K562 (cell line): ENCODE results near the gene AK2. TPM values are rescaled to one million over a fixed set of nuclear protein-coding genes. Genes with fewer than 3 reads are reported as not detected.

Source experiments
- BCL6 ChIP-seq: fragments of 250-450 bp; sonication (Bioruptor Pico); IDR thresholded peaks from 2 replicates; pipeline ENCODE4 v1.4.0; 2020
- FOXJ2 ChIP-seq: fragments of 200-800 bp; sonication (Bioruptor generic); IDR thresholded peaks from 2 replicates; pipeline ENCODE4 v1.6.1; 2016; ENCODE audit warnings: missing genetic modification characterization, missing compliant biosample characterization
- FOXK2 ChIP-seq, 2 experiments: fragments of 450-650 bp; IDR thresholded peaks in 1 of 2; conservative IDR thresholded peaks in 1 of 2; 2 replicates each; pipeline ENCODE4 v1.6.1; 2016; ENCODE audit warnings: low read depth in 2 of 2, mild to moderate bottlenecking in 1 of 2
- HDAC8 ChIP-seq: fragments of 450-650 bp; IDR thresholded peaks from 2 replicates; pipeline ENCODE4 v1.6.1; 2016; ENCODE audit warnings: mild to moderate bottlenecking, missing genetic modification characterization, moderate library complexity, missing compliant biosample characterization
- MYC ChIP-seq, 2 experiments: fragments of 250-450 bp in 1 of 2; sonication (Bioruptor Pico) in 1 of 2; IDR thresholded peaks; 2 replicates each; pipeline versions ENCODE4 v1.5.1 to v1.6.1; 2012 to 2021; ENCODE audit warnings: low read depth in 2 of 2, borderline replicate concordance in 1 of 2, improper control_type of control experiment in 1 of 2, low read length in 1 of 2, mild to moderate bottlenecking in 1 of 2, moderate library complexity in 1 of 2
- NCOR1 ChIP-seq: fragments of 450-650 bp; IDR thresholded peaks from 2 replicates; pipeline ENCODE4 v1.6.1; 2016; ENCODE audit warnings: mild to moderate bottlenecking, moderate library complexity
- RFX5 ChIP-seq: IDR thresholded peaks from 2 replicates; pipeline ENCODE4 v1.6.1; 2011; ENCODE audit warnings: low read depth, mild to moderate bottlenecking, improper control_type of control experiment, low read length
- SLC30A9 ChIP-seq: fragments of 250-450 bp; sonication (Bioruptor Pico); IDR thresholded peaks from 2 replicates; pipeline ENCODE4 v1.8.0; 2022; ENCODE audit warnings: mild to moderate bottlenecking, moderate library complexity
- ZFP1 ChIP-seq: fragments of 450-650 bp; formaldehyde crosslinking; IDR thresholded peaks from 2 replicates; pipeline ENCODE4 v1.4.0; 2020; ENCODE audit warnings: mild to moderate bottlenecking, mixed read lengths
- ZNF143 ChIP-seq: sonication (generic); formaldehyde crosslinking; IDR thresholded peaks from 2 replicates; pipeline ENCODE4 v1.9.0; 2022; ENCODE audit warnings: mild to moderate bottlenecking, missing genetic modification reagents
- ZNF217 ChIP-seq: sonication (generic); formaldehyde crosslinking; IDR thresholded peaks from 2 replicates; pipeline ENCODE4 v1.8.0; 2022; ENCODE audit warnings: mild to moderate bottlenecking, missing genetic modification reagents
- ZNF507 ChIP-seq: conservative IDR thresholded peaks from 2 replicates; pipeline ENCODE4 v1.6.1; 2017; ENCODE audit warnings: missing genetic modification characterization, missing compliant biosample characterization
- ZNF780A ChIP-seq: fragments of 250-450 bp; sonication (Bioruptor Pico); IDR thresholded peaks from 2 replicates; pipeline ENCODE4 v1.5.0; 2021; ENCODE audit warnings: mild to moderate bottlenecking
- ZNF785 ChIP-seq: fragments of 250-450 bp; sonication (Bioruptor Pico); IDR thresholded peaks from 2 replicates; pipeline ENCODE4 v1.4.0; 2020; ENCODE audit warnings: mild to moderate bottlenecking
- polyA plus RNA-seq, 8 experiments: library from polyadenylated mRNA; depleted of rRNA in 4 of 8; stranded (reverse) in 5 of 8; unstranded in 3 of 8; fragments of >200 nt; fragmentation: Nextera tagmentation in 2 of 8; fragmentation: Illumina TruSeq in 1 of 8; extraction: Ambion mirVana in 2 of 8; extraction: Trizol in 1 of 8; gene quantifications; 2 replicates each; pipeline versions ENCODE4 v1.2.1 to v1.2.3, GENCODE V29; 2011 to 2014; ENCODE audit warnings: inconsistent platforms in 1 of 8, missing spikeins in 1 of 8
- total RNA-seq, 7 experiments: library from RNA; depleted of rRNA in 6 of 7; stranded (reverse); fragments of >200 nt in 6 of 7; fragmentation: Illumina TruSeq in 2 of 7; extraction: Trizol in 2 of 7; gene quantifications; 2 replicates each; pipeline versions ENCODE4 v1.2.1 to v1.2.3, GENCODE V29; 2011 to 2021; ENCODE audit warnings: low replicate concordance in 1 of 7
- TF ChIP-seq, protein P1 (sequence below): sonication (generic); formaldehyde crosslinking; IDR thresholded peaks from 2 replicates; pipeline ENCODE4 v1.8.0; 2023; ENCODE audit warnings: missing genetic modification reagents, mild to moderate bottlenecking, borderline replicate concordance
- TF ChIP-seq, protein P2 (sequence below): fragments of 450-650 bp; IDR thresholded peaks from 2 replicates; pipeline ENCODE4 v1.6.1; 2016; ENCODE audit warnings: antibody characterized with exemption
- TF ChIP-seq, protein P3 (sequence below): sonication (generic); IDR thresholded peaks from 2 replicates; pipeline ENCODE4 v1.6.1; 2016

The AK2 gene
- total and polyA plus RNA-seq, 9 of the 15 experiments (the other 6 are each of a cell fraction or from before 2014, with no cell fraction given), result 105 to 1,050 (median 509) TPM

DNA sequence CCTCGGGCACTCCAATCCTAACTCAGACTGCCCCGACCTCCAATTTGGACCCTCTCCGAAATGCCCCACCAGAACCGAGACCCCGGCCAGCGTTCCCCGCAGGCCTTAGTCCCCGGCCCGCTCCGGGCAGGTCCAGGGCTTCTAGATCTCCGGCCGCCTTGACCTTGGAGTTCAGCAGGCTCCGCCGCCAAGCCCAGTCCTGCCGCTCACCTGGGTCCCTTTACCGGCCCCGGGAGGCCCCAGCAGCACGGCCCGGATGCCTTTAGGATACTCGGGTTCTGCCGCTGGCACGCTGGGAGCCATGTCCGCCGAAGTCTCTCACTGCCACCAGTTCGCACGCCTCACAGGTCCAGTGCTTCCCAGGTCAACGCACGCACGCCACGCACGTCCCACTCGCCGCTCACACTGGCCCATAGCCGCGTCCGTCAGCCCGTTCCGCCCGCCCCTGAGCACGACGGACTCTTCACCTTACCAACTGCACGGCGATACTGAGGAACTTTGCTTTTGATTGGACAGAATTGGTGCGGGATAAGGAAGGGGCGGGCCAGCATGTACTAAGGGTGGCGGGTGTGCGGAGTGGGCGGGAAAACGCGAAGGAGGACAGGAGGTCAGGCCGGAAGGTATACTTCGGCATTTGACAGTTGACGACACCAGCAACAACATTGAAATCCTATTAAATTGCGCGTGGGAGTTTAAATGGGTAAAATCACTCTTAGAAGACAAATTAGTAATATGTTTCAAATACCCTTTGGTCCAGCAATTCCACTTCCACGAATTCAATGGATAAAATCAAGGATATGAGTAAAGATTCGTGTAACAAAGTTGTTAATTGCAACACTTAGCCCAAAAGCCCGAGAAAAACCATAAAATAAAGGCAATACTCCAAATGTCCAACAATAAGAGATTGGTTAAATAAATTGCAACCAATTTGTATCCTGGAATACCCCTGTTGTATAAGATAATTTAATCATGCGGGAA lies at the start of gene AK2 (continued):
- TF ChIP-seq, protein P1, sequence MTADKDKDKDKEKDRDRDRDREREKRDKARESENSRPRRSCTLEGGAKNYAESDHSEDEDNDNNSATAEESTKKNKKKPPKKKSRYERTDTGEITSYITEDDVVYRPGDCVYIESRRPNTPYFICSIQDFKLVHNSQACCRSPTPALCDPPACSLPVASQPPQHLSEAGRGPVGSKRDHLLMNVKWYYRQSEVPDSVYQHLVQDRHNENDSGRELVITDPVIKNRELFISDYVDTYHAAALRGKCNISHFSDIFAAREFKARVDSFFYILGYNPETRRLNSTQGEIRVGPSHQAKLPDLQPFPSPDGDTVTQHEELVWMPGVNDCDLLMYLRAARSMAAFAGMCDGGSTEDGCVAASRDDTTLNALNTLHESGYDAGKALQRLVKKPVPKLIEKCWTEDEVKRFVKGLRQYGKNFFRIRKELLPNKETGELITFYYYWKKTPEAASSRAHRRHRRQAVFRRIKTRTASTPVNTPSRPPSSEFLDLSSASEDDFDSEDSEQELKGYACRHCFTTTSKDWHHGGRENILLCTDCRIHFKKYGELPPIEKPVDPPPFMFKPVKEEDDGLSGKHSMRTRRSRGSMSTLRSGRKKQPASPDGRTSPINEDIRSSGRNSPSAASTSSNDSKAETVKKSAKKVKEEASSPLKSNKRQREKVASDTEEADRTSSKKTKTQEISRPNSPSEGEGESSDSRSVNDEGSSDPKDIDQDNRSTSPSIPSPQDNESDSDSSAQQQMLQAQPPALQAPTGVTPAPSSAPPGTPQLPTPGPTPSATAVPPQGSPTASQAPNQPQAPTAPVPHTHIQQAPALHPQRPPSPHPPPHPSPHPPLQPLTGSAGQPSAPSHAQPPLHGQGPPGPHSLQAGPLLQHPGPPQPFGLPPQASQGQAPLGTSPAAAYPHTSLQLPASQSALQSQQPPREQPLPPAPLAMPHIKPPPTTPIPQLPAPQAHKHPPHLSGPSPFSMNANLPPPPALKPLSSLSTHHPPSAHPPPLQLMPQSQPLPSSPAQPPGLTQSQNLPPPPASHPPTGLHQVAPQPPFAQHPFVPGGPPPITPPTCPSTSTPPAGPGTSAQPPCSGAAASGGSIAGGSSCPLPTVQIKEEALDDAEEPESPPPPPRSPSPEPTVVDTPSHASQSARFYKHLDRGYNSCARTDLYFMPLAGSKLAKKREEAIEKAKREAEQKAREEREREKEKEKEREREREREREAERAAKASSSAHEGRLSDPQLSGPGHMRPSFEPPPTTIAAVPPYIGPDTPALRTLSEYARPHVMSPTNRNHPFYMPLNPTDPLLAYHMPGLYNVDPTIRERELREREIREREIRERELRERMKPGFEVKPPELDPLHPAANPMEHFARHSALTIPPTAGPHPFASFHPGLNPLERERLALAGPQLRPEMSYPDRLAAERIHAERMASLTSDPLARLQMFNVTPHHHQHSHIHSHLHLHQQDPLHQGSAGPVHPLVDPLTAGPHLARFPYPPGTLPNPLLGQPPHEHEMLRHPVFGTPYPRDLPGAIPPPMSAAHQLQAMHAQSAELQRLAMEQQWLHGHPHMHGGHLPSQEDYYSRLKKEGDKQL, result no peak
- TF ChIP-seq ZNF507 (tag) (no peak), FOXJ2 (tag) (no peak), ZNF780A (CRISPR knock-in tag) (no peak), BCL6 (CRISPR knock-in tag) (no peak), ZNF143 (CRISPR knock-in tag) (no peak), NCOR1 (no peak), MYC (IDR thresholded peaks at IDR 0.05; ENCODE audit: low read depth, low read length) (peak; percentile 91), MYC (CRISPR knock-in tag; IDR thresholded peaks at IDR 0.05; ENCODE audit: borderline replicate concordance, low read depth) (peak; percentile 78; the same call in 1 of the 2 replicates), HDAC8 (tag) (no peak), SLC30A9 (CRISPR knock-in tag) (no peak), ZNF217 (CRISPR knock-in tag) (no peak), RFX5 (no peak), ZFP1 (CRISPR knock-in tag) (no peak), ZNF785 (CRISPR knock-in tag) (no peak), FOXK2 (conservative IDR thresholded peaks at IDR 0.05 in 1 of 2, IDR thresholded peaks at IDR 0.05 in 1 of 2; ENCODE audit: low read depth in 2 of 2) (peak; percentile 84 to 85)
- TF ChIP-seq, protein P2, sequence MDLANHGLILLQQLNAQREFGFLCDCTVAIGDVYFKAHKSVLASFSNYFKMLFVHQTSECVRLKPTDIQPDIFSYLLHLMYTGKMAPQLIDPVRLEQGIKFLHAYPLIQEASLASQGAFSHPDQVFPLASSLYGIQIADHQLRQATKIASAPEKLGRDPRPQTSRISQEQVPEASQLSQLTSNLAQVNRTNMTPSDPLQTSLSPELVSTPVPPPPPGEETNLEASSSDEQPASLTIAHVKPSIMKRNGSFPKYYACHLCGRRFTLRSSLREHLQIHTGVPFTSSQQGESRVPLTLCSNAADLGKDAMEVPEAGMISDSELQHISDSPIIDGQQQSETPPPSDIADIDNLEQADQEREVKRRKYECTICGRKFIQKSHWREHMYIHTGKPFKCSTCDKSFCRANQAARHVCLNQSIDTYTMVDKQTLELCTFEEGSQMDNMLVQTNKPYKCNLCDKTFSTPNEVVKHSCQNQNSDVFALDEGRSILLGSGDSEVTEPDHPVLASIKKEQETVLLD, result peak; percentile 99
- TF ChIP-seq, protein P3, sequence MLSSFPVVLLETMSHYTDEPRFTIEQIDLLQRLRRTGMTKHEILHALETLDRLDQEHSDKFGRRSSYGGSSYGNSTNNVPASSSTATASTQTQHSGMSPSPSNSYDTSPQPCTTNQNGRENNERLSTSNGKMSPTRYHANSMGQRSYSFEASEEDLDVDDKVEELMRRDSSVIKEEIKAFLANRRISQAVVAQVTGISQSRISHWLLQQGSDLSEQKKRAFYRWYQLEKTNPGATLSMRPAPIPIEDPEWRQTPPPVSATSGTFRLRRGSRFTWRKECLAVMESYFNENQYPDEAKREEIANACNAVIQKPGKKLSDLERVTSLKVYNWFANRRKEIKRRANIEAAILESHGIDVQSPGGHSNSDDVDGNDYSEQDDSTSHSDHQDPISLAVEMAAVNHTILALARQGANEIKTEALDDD, result no peak
